Mesenteric fat pad (tissue), 1 donor: ENCODE data around the gene LGR5. TPM values are rescaled to one million over a fixed set of nuclear protein-coding genes. Genes with fewer than 3 reads are reported as not detected.

Experiments
- DNase-seq: peaks from one replicate; pipeline ENCODE4 v3.0.0-alpha.2; 2020; ENCODE audit warnings: low spot score
- total RNA-seq: library from RNA; stranded (reverse); fragmentation: NEBNext Ultra II Directional; extraction: Animal tissue kit (Norgen Biotek cat#: 25700); gene quantifications from one replicate; pipeline ENCODE4 v1.2.1, GENCODE V29; 2021
- donor health status: DM: yes; HTN: yes; CAD: no.

Gene LGR5
- total RNA-seq, 1 donor from 2014 or later, result 0.22 TPM

- DNase-seq, result no peak
Observed at GRCh38 chr12:71438670-71439361, 782 bp upstream of the LGR5 start.

- DNase-seq, result no peak
Observed at GRCh38 chr12:71439362-71439612, 311 bp upstream of the LGR5 start.

GRCh38 chr12:71440345-71440762, 756 bp downstream of the LGR5 start:
- no peak for DNase-seq

GRCh38 chr12:71440763-71441748, 1.5 kb downstream of the LGR5 start:
- no peak for DNase-seq

GRCh38 chr12:71441836-71442566, 2.4 kb downstream of the LGR5 start:
- no peak for DNase-seq

GRCh38 chr12:71442567-71442931, 3.0 kb downstream of the LGR5 start:
- DNase-seq, result no peak

- no peak for DNase-seq
Observed at GRCh38 chr12:71445071-71445470, 5.5 kb downstream of the LGR5 start.

DNA sequence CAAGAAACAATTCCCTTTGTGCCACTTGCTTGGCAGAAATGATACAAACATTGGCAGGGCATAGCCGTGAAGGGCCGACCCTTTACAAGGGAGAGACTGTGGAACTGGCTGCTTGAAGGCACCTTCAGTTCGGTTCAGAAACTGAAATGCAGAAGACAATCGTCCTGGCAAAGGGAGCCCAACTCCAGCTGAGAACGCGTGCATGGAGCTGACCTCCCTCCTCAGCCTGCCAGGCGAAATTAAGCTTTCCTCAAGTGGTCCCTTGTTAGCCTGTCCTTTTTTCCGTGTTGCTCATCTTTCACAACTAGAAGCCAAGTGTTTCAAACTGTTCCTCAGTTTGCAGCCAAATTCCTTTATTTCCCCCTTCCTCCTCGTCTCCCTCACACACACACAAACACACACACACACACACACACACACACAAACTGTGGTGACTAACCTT, 8.1 kb downstream of the LGR5 start:
- DNase-seq, result no peak

GRCh38 chr12:71448150-71448581, 8.6 kb downstream of the LGR5 start:
- DNase-seq, result no peak

- DNase-seq, result no peak
Observed at GRCh38 chr12:71449373-71450070, 9.9 kb downstream of the LGR5 start.

DNA sequence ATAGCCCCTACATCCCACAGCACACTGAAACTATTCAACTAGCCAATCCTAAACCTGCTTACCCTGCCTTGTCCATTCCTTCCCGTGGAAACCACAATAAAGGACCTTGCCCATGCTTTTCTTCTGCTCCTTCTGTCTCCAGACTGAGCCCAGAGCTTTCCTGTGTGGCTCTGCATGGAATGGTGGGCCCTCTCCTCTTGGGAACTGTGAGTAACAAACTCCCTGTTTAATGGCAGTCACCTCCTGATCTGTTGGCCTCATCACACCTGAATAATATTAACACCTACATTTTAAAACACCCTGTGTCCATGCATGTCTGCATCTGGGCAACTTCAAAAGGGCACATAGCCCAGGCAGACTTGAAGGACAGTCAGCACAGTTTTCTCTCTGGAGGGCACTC, 12.4 kb downstream of the LGR5 start:
- no peak for DNase-seq

- DNase-seq, result no peak
Observed at GRCh38 chr12:71455028-71455737, 15.6 kb downstream of the LGR5 start.

GRCh38 chr12:71456316-71456715, 16.7 kb downstream of the LGR5 start:
- DNase-seq, result no peak

GRCh38 chr12:71456990-71457389, 17.4 kb downstream of the LGR5 start:
- DNase-seq, result no peak

DNA sequence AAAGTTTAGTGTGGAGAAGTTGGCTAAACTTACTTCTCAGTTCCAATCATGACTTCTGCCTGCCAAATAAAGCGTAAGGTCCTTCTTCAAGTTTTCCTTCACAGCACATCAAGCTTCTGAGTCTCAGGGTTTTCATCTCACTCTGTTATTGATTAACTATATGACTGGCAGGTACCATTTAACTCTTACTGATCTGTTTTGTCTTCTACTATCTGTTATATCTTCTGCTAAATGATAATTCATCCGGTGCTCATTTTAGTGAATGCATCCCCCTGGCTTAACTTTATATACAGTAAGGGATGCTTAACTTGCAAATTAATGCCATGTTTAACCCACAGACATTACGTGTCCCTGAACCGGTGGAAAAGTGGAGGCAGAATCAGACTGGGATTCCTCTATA, 20.7 kb downstream of the LGR5 start:
- no peak for DNase-seq

DNA sequence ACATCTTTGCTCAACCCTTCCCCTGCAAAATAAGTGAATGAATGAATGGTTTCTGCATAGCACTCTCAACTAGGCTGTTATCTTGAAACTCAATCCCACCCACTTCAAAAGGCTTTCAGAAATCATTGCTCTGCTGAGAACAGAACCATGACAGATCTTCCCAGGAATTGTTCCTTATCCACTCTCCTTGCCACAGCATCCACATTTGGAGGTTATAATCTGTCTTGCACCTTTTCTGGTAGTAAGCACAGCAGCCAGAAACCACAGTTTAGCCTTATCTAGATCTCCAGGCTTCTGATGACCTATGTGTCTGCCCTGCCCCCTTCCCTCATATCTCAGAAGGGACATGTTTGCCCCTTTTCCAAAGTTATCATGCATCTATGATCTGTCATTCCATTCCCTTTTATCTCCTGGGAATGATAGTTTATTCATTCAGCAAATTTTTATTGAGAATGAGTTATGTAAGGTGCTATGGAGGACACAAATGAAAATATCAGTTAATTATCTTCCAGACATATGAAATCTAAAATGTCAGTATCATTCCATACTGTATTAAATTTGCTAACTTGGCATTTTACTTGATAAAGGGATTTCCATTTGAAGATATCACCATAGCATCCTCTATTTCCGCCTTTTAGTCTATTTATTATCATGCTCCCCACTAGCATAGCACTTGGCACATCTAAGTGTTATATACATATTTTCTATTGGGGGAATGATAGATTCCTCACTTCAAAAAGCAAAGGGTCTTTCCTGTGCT, 21.4 kb downstream of the LGR5 start:
- DNase-seq, result no peak

DNA sequence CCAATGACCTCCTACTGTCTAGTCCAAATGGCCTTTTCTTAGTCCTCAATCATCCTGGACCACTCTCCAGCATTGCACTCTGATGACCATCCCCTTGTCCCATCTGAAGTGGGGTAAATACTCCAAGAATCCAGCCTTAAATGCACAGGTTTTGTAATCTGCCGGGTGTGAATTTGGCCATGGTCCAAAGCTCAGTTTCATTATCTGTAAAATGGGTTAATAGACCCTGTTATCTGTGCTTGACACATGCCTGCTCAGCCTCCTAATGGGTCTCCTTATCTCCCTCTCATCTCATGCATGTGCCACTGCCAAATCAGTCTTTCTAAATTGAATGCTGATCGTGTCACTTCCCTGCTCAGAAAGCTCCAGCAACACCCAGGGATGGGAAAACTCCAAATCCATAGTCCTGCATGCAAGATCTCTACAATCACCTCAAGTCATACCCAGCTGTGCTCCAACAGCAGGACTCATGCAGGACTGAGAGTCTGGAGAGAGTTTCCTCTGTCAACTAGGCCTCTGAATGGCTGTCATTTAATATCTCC, 22.3 kb downstream of the LGR5 start:
- DNase-seq, result no peak

DNA sequence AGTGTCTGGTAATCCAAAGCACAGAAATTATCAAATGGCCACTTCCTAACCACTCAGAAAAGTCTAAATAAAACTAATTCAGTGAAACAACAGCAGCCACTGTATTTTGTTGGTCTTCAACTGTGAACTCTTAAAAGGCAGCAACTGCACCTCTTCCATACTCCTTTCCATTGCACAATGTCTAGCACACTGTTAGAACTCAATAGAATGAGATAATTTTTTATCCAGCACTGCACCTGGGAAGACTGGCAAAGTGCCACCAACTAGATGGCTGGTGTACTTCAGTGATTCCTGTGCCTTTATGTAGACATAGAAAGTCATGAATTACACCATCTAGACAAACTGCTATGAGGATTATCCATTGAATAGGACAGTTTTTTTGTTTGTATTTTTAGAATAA, 26.2 kb downstream of the LGR5 start:
- DNase-seq, result no peak

DNA sequence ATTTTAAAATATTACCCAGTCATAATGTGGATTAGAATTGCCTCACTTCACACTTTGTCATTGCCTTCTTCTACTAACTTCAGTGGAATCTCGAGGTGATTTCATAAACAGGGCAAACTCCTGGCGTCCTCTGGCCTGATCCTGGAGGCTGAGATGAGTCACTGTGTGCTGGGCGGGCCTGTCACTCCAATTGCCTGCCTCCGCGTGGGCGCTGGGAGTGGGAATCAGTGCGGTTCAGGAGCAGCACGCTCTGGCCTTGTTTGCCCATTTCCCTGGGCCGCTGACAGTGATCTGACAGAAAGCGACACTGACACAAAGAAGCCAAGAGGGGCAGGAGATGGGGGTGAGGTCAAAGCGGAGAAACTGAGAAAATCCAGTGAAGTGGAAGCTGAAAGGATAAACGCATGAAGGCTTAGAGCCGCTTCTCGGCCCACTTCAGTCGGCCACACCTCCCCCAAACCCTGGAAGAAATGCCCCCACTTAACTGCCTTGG, 29.7 kb downstream of the LGR5 start:
- no peak for DNase-seq
